SK-MEL-5 (cell line): ENCODE results near the gene DOK7. TPM values are rescaled to one million over a fixed set of nuclear protein-coding genes. Genes with fewer than 3 reads are reported as not detected.
A peak's percentile ranks its signal among the peaks of the same experiment; 100 is the strongest.

ENCODE experiments used
- DNase-seq: peaks from one replicate; pipeline ENCODE4 v3.0.0-alpha.2; 2016; ENCODE audit warnings: low read depth, low spot score
- in situ Hi-C: cut with HindIII; loops from 2 replicates; pipeline ENCODE4 v1.10.0; 2016; ENCODE audit warnings: low sequenced_read_pairs, high pct_unique_total_duplicates, low pct_unique_long_range_greater_than_20kb
- total RNA-seq: library from RNA; depleted of rRNA; stranded (reverse); fragments of >200 nt; shearing (Covaris generic); gene quantifications from 2 replicates; pipeline ENCODE4 v1.2.3, GENCODE V29; 2014

DOK7 gene
- total RNA-seq, 1 experiment from 2014 or later = not detected

DNA sequence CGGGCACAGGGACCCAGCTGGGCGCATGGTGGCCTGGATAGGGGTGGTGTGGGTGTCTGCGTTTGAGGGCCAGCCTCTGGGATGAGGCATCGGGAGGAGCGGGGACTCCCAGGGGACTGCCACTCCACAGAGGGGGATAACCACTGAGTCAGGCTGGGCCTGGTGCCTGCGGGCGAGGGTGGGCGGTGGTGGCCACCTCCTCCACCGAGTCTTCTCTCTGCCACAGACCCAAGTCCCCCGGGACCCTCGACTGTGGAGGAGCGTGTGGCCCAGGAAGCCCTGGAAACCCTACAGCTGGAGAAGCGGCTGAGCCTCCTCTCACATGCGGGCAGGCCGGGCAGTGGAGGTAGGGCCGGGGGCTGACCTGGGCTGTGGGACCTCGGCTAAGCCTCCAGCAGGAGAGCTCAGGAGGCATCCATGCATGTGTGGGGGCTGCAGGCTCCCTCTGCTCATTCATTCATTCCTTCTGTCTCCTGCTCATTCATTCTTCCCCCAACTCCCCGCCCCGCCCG lies 26.4 kb downstream of the DOK7 start:
- in situ Hi-C loops = no loop called here
- peak; percentile 39 for DNase-seq

DNA sequence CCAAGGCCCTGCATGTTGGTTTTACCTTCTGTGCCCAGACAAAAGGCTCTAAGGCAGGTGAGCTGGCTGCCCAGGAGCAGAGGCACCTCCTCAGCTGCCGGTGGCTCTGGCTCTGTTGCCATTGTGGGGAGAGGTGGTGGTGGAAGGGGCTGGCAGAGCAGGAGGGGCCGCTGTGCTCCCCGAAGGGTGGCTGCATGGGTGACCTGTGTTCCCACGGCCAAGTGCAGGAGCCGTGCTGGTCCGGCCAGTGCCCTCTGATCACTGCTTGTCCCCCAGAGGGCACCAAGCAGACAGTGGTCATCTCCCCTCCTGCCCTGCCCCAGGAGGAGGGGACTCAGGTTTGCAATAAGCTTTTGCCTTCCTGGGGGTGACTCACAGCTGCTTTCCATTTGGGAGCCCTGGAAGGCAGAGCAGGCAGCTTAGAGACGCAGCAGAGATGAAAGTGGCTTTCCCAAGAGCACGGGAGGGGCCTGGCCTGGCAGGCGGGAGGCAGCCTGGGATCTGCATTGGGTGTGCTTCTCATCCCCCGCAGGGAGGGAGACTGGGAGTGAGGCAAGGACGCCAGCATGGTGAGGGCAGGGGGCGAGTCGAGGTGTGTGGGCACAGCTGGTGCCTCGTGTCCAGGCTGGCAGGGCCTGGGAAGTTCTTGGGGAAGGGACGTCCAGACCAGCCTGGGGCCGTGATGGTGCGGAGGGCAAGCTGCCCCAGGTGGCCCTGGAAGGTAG lies 28.7 kb downstream of the DOK7 start:
- in situ Hi-C loops = no loop called here
- DNase-seq = no peak

DNA sequence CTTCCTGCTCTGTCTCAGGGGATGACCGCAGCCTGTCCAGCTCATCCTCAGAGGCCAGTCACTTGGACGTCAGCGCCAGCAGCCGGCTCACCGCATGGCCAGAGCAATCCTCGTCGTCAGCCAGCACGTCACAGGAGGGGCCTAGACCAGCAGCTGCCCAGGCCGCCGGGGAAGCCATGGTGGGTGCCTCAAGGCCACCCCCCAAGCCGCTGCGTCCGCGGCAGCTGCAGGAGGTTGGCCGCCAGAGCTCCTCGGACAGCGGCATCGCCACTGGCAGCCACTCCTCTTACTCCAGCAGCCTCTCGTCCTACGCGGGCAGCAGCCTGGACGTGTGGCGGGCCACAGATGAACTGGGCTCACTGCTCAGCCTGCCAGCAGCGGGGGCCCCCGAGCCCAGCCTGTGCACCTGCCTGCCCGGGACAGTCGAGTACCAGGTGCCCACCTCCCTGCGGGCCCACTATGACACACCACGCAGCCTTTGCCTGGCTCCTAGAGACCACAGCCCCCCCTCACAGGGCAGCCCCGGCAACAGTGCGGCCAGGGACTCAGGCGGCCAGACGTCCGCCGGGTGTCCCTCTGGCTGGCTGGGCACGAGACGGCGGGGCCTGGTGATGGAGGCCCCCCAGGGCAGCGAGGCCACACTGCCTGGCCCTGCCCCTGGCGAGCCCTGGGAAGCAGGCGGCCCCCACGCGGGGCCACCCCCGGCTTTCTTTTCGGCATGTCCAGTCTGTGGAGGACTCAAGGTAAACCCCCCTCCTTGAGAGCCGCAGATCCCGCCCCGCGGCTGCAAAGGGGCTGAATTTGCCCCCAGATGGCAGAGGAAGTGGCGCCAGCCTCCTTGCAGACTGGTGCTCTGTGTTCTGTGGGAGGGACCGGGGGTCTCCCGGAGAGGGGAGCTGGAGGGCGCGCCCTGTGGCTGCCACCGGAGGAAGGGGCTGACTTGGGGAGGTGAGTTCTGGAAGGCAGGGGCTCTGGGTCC lies 29.9 kb downstream of the DOK7 start:
- in situ Hi-C loops = no loop called here
- DNase-seq = no peak

DNA sequence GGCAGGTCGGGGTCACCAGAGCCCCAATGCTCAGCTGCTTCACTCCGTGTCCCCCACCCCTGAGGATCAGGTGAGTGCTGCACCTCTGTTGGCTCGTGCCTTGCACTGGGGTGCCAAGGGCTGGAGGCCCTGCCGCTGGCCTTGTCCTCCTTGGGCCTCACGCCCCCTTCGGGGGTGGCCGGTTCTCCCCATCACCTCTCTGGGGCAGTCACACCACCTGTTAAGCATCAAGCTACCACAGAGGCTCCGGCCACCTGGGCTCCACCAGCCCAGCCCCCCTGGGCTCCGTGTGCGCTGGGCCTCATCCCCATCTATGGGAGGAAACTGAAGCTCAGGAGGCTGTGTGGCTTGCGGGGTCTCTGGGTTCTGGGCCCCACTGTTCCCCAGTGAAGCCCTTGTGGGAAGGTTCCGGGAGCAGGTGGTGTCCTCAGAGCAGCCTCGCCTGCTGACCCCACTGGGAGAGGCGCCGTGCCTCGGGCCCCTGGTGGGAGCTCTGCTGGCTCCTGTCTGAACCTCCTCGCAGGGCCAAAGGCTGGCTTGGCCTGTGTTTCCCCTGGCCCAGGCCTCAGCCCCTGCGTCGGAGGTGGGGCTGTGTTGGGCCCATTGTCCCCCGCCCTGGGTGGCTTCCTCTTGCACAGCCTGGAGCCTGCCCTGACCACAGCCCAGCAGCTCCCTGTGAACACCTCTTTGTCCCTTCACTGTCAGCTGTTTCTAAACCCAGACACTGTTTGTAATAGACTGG lies 30.8 kb downstream of the DOK7 start:
- in situ Hi-C loops = no loop called here
- peak; percentile 37 for DNase-seq

DNA sequence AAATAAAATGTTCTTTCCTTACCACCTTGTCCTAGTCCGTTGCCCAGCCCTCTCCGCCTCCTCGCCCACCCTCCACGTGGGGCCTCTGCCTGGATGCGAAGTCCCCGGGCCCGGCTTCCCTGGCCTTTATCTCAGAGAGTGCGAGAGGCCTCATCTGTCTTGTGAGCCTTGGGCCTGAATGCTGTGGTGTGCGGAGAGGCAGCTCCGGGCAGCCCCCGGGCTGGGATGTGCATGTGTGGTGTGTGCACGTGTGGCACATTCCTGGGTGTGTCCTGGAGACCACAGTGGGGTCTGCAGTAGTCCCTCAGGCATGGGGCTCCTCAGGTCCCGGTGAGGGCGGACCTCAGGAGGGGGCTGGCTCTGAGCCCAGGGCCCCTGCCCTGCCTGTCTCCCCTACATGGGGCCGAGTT lies 31.4 kb downstream of the DOK7 start:
- in situ Hi-C loops = no loop called here
- no peak for DNase-seq

DNA sequence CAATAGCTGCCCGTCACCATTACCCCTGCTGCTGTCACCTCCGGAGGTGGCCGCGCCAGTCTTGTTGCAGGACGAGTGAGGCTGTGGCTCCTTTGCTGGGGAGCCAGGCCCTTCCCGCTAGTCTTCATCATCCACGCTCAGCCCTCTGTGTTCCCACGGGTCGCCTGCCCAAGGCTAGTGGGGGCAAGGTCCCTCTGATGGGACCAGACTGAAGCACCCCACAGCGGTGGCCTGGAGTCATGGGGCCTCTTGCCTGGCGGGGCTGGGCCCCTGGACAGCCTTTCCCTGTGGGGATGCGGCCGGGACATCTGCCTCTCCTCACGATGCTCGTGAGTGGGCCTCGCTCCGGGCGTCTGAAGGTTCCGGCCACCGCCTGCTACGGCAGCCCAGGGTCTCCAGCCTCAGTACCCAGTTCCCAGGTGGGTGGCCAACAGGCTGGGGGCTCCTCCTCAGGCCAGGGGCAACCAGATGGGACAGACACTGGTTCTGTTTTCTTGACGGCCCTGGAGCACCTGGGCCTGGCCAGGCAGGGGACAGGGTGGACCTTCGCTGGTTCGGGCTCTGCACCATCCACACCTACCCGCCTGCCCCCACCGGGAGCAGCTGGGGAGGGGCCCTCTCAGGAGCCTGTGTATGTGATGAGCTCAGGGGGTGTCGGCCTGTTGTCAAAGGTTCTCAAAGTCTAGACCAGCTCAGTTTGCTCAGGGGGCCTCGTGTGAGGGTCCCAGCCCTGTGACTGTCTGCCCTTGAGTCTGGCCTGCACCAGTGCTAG lies 32.3 kb downstream of the DOK7 start:
- in situ Hi-C loops = no loop called here
- DNase-seq = no peak

DNA sequence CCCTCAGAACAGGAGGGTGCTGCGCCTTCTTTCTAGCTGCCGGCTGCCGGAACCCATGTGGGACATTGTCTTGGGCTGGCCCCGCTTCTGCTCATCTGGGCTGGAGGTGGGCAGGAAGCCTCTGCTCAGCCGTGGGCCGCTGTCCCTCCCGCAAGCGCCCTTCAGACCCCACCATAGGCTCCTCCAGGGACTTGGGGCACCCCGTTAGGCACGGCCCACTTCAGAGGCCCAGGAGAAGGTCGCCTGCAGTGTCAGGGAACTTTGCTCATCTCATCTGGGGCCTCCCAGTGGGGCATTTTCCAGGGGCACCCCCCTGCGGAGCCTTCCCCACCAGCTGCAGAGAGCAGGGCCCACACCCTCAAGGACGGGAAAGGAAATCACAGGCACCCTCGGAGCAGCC lies 32.9 kb downstream of the DOK7 start:
- DNase-seq = no peak
- in situ Hi-C loops = no loop called here

DNA sequence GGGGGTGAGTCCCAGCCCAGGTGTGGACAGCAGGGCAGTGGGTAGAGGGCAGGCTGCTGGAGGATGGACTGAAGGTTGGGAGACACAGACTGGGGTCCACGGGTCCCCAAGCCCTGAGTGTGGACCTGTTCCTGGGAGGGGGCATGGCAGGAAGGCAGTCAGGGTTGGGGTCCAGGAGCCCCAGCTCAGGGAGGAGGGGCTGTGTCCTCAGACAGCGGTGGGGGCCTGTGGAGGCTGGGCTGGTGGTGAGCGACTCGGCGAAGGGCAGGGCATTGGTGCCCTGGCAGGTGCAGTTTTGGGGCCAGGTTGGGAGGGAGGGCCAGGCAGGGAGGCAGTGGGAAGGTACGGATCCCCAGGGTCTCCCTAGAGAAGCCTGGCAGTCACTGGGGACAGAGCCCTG lies 34.0 kb downstream of the DOK7 start:
- in situ Hi-C loops = no loop called here

DNA sequence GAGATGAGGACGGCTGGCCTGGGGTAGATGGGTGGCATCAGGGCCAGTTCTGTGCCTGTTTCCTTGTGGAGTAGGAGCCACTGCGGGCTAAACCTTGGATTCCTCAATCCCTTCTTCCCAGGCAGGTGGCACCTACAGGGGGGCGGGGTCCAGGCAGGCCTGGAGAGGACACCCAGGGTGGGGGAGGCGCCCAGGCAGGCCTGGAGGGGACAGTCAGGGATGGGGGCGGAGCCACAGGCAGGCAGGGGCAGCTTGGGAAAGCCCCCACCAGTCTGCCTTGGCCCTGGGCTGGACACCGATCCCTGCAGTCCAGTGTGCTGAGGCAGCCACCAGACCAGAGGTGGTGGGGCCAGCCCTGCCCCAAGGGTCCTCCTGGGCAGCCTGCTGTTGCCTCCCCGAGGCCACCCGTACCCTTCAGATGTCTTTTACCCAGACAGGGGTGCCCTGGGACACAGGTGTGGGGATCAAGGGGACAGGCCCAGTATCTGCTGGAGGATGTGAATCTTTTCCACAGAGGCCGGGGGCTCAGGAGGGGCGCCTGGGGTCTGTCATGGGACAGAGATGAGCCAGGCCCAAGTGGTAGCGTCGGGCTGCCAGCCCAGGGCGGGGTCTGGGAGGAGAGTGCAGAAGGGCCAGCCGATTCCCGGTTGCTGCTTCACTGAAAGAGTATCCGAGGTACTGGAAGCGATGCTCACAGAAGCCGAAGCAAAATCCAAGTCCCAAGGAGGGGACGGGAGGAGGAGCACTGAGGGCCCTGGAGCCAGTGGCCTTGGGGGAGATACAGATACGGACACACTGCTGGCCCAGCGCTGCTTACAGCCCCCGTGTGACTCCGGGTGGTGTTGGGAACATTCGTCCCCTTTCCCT lies 34.6 kb downstream of the DOK7 start:
- no peak for DNase-seq
- in situ Hi-C loops = no loop called here

More for the DNA sequence above, 34.0 kb downstream of the DOK7 start:
- no peak for DNase-seq

DNA sequence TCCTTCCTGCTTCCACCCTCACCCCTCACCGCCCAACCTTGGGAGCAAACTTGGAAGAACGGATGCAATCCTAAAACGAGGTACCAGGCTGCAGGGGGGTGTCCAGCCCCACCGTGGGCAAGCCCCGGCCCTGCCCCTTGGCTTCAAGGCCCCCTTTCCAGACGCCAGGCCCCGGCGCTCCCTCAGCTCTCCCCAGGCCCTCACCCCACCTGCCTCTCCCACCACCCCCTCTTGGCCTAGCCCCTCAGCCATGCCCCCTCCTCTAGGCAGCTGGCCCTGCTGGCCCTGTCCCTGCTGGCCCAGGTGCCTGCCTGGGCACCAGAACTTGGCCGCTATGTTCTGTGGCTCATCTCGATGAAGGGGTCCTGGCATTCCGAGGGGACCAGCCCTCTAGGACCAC lies 35.3 kb downstream of the DOK7 start:
- no peak for DNase-seq
- in situ Hi-C loops = no loop called here

DNA sequence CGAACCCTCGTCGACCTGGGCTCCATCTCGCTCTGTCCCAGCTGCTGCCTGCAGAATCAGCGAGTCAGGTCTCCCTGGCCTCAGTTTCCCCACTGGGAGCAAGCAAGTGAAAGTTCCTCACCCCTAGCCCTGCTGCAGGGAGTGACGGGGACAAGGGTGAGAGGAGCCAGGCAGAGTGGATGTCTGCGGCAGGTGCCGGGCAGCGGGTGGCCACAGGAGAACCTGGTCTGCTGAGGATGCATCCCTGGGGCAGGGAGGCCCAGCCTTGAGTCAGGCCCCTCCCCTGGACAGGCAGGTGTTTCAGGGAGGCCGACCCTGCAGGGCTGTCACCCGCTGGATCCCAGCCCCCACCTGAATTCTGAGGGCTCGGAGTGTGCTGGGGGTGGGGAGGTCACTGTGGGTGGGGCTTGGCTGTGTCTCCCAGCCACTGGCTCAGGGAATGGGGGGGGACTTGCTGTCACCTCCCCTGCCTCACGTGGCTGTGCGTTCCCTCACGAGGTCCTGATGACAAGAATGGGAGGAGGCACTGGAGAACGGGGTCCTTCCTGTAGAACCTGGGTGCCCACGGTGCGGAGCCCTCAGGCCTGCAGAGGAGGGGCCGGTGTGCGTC lies 35.9 kb downstream of the DOK7 start:
- DNase-seq = no peak
- in situ Hi-C loops = no loop called here

DNA sequence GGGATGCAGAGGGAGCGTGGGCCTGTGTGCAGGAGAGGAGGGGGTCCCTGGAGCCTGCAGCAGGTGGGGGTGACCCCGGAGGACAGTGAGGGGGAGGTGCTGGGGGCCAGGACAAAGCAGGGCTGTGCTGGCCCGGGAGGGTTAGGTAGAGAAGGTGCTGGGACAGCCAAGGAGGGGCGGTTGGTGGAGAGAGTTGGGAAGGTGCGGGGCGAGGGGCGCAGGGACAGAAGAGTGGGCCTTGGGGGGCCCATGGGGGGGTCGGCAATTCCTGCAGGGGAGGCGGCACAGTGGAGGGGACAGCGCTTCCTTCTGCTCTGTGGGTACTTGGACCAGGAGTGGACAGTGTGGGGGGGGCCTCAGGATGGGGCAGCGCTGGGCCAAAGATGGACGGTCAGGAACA lies 36.6 kb downstream of the DOK7 start:
- in situ Hi-C loops = no loop called here
- no peak for DNase-seq

DNA sequence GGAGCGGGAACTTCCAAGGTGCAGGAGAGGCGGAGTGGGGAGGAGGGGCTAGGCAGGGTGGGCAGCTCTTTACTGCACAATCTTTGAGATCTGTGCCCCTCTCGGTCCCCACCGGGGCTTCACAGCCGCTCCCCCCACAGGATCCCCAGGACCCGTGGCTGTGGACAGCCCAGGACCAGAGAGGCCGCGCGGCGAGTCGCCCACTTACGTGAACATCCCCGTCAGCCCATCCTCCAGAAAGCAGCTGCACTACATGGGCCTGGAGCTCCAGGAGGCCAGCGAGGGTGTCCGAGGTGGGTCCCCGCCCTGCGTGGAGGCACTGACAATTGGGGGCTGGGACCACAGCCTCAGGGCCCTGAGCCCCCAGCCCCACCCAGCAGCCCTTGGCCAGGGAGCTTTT lies 37.0 kb downstream of the DOK7 start:
- in situ Hi-C loops = no loop called here
- DNase-seq = no peak

DNA sequence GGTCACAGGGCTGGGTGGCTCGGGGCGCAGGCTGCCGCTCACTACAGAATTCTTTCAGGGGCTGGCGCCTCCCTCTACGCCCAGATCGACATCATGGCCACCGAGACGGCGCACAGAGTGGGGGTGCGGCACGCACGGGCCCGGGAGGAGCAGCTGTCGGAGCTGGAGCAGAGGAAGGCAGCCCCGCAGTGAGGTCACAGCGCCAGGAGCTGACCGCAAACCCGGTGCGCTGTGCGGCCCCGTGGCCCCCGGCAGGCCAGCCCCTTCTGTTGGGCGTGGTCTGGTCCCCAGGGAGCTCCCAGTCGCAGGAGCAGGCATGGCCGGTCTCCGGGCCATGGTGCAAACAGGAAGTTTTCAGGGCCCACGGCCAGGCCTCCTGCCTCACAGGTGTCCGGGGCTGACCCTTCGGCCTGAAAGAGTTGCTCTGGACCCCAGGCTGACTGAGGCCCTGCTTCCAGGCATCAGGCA lies 37.6 kb downstream of the DOK7 start:
- in situ Hi-C loops = no loop called here
- DNase-seq = no peak

DNA sequence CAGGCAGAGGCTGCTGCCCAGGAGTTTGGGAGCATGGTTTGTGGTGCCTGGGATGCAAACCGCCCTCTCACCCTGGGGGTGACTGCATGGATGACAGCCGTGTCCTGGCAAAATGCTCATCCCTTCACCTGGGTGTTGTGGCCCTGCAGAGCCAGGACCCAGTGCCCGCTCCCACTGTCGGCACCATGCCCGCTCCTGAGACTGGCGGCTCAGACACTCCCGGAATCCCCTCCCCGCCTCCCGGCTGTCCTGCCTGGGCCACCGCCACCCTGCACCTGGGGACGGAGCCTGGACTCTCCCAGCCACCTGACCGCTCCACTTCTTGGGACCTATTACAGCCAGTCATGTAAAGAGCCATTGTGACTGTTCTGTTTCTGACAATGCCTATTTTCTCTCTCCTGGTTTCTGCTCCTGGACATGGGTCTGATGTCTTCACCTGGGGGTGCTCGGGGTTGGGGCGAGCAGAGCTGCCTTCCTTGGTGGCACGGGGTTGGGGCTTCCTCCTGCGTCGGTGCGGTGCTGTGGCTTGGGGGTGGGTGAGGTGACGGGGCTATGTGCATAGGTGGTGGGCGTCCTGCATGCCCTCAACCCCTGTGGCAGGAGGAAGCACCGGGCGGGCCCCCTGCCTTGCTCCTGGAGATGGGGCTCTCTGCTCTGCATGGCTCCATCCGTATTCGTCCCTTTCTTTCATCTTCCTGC lies 38.2 kb downstream of the DOK7 start:
- in situ Hi-C loops = no loop called here
- DNase-seq = no peak
